T-cell (primary cell): ENCODE measurements around the gene TOP1. TPM values are rescaled to one million over a fixed set of nuclear protein-coding genes. Genes with fewer than 3 reads are reported as not detected.

ENCODE experiments used
- ATAC-seq, 4 experiments: fragments of 200-7000 bp in 3 of 4; fragments of 150-1000 bp in 1 of 4; cut with Tn5 transposase; replicated peaks in 1 of 4; 1 replicate in 3 of 4; 2 replicates in 1 of 4; pipeline ENCODE4 v1.10.0; 2021; ENCODE audit warnings: moderate library complexity in 3 of 4, mild to moderate bottlenecking in 2 of 4, moderate number of reproducible peaks in 1 of 4
- CTCF ChIA-PET, 2 donors: fragments of 300-600 bp; sonication (Branson Sonifier 250); formaldehyde crosslinking; loops; one replicate each; lab custom pipeline; 2022; ENCODE audit warnings: antibody characterized with exemption in 2 of 2; lab: Charles Lee
- POLR2A ChIA-PET, 2 donors: fragments of 300-600 bp; sonication (Branson Sonifier 250); formaldehyde crosslinking; loops; one replicate each; lab custom pipeline; 2022; ENCODE audit warnings: antibody characterized with exemption in 2 of 2; lab: Charles Lee
- DNase-seq, 35 experiments: peaks; one replicate each; pipeline versions ENCODE4 v3.0.0 to v3.0.0-alpha.2; 2013 to 2023
- H3K27ac ChIP-seq: one replicate; pipeline ENCODE4 v1.5.1; 2013; ENCODE audit warnings: low read length
- H3K27me3 ChIP-seq, 2 experiments: replicated peaks in 1 of 2; 1 replicate in 1 of 2; 2 replicates in 1 of 2; pipeline versions ENCODE4 v1.6.1 to v1.7.0; 2013; ENCODE audit warnings: low read length in 1 of 2, mixed read lengths in 1 of 2; ENCODE audit not compliant: control insufficient read depth in 2 of 2, insufficient read depth in 2 of 2; ENCODE audit errors: extremely low read depth in 1 of 2
- H3K36me3 ChIP-seq, 2 donors: 1 replicate in 1 of 2; 2 replicates in 1 of 2; pipeline versions ENCODE4 v1.6.1 to v1.7.0; 2013; ENCODE audit warnings: low read length in 1 of 2; ENCODE audit not compliant: control insufficient read depth in 2 of 2, insufficient read depth in 1 of 2; ENCODE audit errors: extremely low read depth in 1 of 2
- H3K4me1 ChIP-seq, 2 experiments: 1 replicate in 1 of 2; 2 replicates in 1 of 2; pipeline versions ENCODE4 v1.6.1 to v1.7.0; 2013; ENCODE audit warnings: low read length in 2 of 2, mixed read lengths in 1 of 2; ENCODE audit not compliant: insufficient read depth in 2 of 2, control insufficient read depth in 1 of 2; ENCODE audit errors: extremely low read depth in 1 of 2
- H3K4me3 ChIP-seq, 2 donors: 1 replicate in 1 of 2; 2 replicates in 1 of 2; pipeline versions ENCODE4 v1.5.1 to v1.7.0; 2013; ENCODE audit warnings: mild to moderate bottlenecking in 2 of 2, low read length in 1 of 2, moderate library complexity in 1 of 2; ENCODE audit not compliant: control insufficient read depth in 1 of 2; ENCODE audit errors: extremely low read depth in 1 of 2
- H3K9me3 ChIP-seq: 2 replicates; pipeline ENCODE4 v1.7.0; 2013
- H3K27ac Mint-ChIP-seq, 2 donors: one replicate each; pipeline ENCODE4 v1.8.0; 2020 to 2021; ENCODE audit warnings: mild to moderate bottlenecking in 2 of 2, mixed read lengths in 2 of 2
- H3K27me3 Mint-ChIP-seq, 2 donors: one replicate each; pipeline ENCODE4 v1.8.0; 2021 to 2022; ENCODE audit warnings: mixed read lengths in 2 of 2
- H3K36me3 Mint-ChIP-seq: one replicate; pipeline ENCODE4 v1.8.0; 2021; ENCODE audit warnings: mixed read lengths
- H3K4me1 Mint-ChIP-seq, 3 donors: one replicate each; pipeline ENCODE4 v1.8.0; 2020 to 2022; ENCODE audit warnings: mixed read lengths in 3 of 3, mild to moderate bottlenecking in 1 of 3
- H3K4me3 Mint-ChIP-seq, 3 donors: one replicate each; pipeline ENCODE4 v1.8.0; 2020 to 2022; ENCODE audit warnings: mild to moderate bottlenecking in 3 of 3, mixed read lengths in 3 of 3, moderate library complexity in 3 of 3
- H3K9me3 Mint-ChIP-seq, 3 donors: one replicate each; pipeline ENCODE4 v1.8.0; 2020 to 2022; ENCODE audit warnings: mixed read lengths in 3 of 3
- WGBS: methylation state at CpG from one replicate; pipeline ENCODE4 v1.1.5; 2013; ENCODE audit warnings: missing lambda C conversion rate; ENCODE audit not compliant: insufficient coverage; 5-methylcytosine and 5-hydroxymethylcytosine counted together
- total RNA-seq, 35 experiments: library from RNA in 6 of 35; stranded (reverse) in 6 of 35; fragments of 120-200 nt in 1 of 35; gene quantifications; one replicate each; pipeline versions ENCODE4 v1.2.1 to v1.2.4 and lab custom pipeline; 2013 to 2026

The TOP1 gene
- total RNA-seq, 5 donors from 2014 or later (not counting 1 experiment from before 2014, with no cell fraction given), result 30.2 to 41.2 (median 38.1) TPM

- no peak overlapping the region for H3K27ac ChIP-seq
- peaks cover 13 to 16% of the 10 kb centered on the region in 2 experiments for H3K4me1 ChIP-seq
- DNase-seq (no peak), ATAC-seq (no peak)
- Mint-ChIP-seq H3K4me1 (peaks cover 21 to 26% (median 24%) of the 10 kb centered on the region in 3 donors), H3K27me3 (no peaks in the 10 kb centered on the region), H3K4me3 (no peak overlapping the region), H3K27ac (no peak overlapping the region), H3K9me3 (no peaks in the 10 kb centered on the region), H3K36me3 (no peaks in the 10 kb centered on the region)
- no peak overlapping the region for H3K4me3 ChIP-seq
- ChIA-PET POLR2A (interaction anchor here in 1 of 2 donors (0.5 kb wide), 1 partner anchor 623 kb away, joined by 4 read pairs; no protein-coding TSS in a partner anchor), CTCF (interaction anchor here (0.6 to 5.0 kb wide), 9 partner anchors 11 to 143 kb away, joined by 3 to 89 read pairs (median 5); no protein-coding TSS in a partner anchor)
- peaks cover 0 to 2% of the 10 kb centered on the region in 2 experiments for H3K27me3 ChIP-seq
- H3K36me3 ChIP-seq, result no peaks in the 10 kb centered on the region
- 100% methylated on average over 1 of the region's 2 CpGs for WGBS
- no peaks in the 10 kb centered on the region for H3K9me3 ChIP-seq
Observed at GRCh38 chr20:40992349-40993113, 36.1 kb upstream of the TOP1 start.

GRCh38 chr20:40993794-40994540 lies 34.7 kb upstream of the TOP1 start:
- Histone ChIP-seq H3K4me1 (peaks cover 13 to 16% of the 10 kb centered on the region in 2 experiments), H3K9me3 (no peaks in the 10 kb centered on the region), H3K27me3 (peaks cover 0 to 1% of the 10 kb centered on the region in 2 experiments), H3K4me3 (no peak overlapping the region), H3K36me3 (no peaks in the 10 kb centered on the region), H3K27ac (no peak overlapping the region)
- ATAC-seq (no peak), DNase-seq (no peak)
- ChIA-PET CTCF (interaction anchor here in 1 of 2 donors (0.9 to 1.1 kb wide), 2 partner anchors 18 to 101 kb away, joined by 3 read pairs; no protein-coding TSS in a partner anchor), POLR2A (no interaction called here)
- H3K9me3 Mint-ChIP-seq, result no peaks in the 10 kb centered on the region
- no peaks in the 10 kb centered on the region for H3K36me3 Mint-ChIP-seq
- WGBS, result 75% methylated on average over 1 of the region's 5 CpGs
- no peak overlapping the region for H3K4me3 Mint-ChIP-seq
- H3K4me1 Mint-ChIP-seq, result peaks cover 21 to 26% (median 22%) of the 10 kb centered on the region in 3 donors
- H3K27me3 Mint-ChIP-seq, result no peaks in the 10 kb centered on the region
- H3K27ac Mint-ChIP-seq, result no peak overlapping the region

- Histone ChIP-seq H3K4me1 (peaks cover 4 to 5% of the 10 kb centered on the region in 2 experiments), H3K36me3 (no peaks in the 10 kb centered on the region), H3K4me3 (no peak overlapping the region), H3K27ac (no peak overlapping the region), H3K9me3 (no peaks in the 10 kb centered on the region), H3K27me3 (no peaks in the 10 kb centered on the region)
- no CpG with 5 or more reads among the region's 1 CpG for WGBS
- Mint-ChIP-seq H3K4me3 (no peak overlapping the region), H3K9me3 (no peaks in the 10 kb centered on the region), H3K4me1 (peaks cover 10 to 11% (median 10%) of the 10 kb centered on the region in 3 donors), H3K27me3 (no peaks in the 10 kb centered on the region), H3K36me3 (no peaks in the 10 kb centered on the region), H3K27ac (no peak overlapping the region)
- ChIA-PET POLR2A (no interaction called here), CTCF (no interaction called here)
- DNase-seq (no peak), ATAC-seq (no peak)
Observed at GRCh38 chr20:40996326-40996725, 32.3 kb upstream of the TOP1 start.

- no peak overlapping the region for H3K4me3 Mint-ChIP-seq
- H3K9me3 Mint-ChIP-seq, result no peaks in the 10 kb centered on the region
- Histone ChIP-seq H3K27me3 (no peaks in the 10 kb centered on the region), H3K4me1 (no peaks in the 10 kb centered on the region), H3K9me3 (no peaks in the 10 kb centered on the region), H3K4me3 (no peak overlapping the region), H3K36me3 (no peaks in the 10 kb centered on the region), H3K27ac (no peak overlapping the region)
- H3K27ac Mint-ChIP-seq, result no peak overlapping the region
- no peak for ATAC-seq
- WGBS, result 95% methylated on average over 5 of the region's 6 CpGs
- no peak for DNase-seq
- peaks cover 2 to 4% (median 3%) of the 10 kb centered on the region in 3 donors for H3K4me1 Mint-ChIP-seq
- no peaks in the 10 kb centered on the region for H3K27me3 Mint-ChIP-seq
- CTCF ChIA-PET, result no interaction called here
- POLR2A ChIA-PET, result no interaction called here
- no peaks in the 10 kb centered on the region for H3K36me3 Mint-ChIP-seq
Observed at GRCh38 chr20:40997116-40997515, 31.5 kb upstream of the TOP1 start.

- H3K4me1 Mint-ChIP-seq, result peaks cover 4 to 18% (median 11%) of the 10 kb centered on the region in 3 donors
- no peaks in the 10 kb centered on the region for H3K27me3 Mint-ChIP-seq
- DNase-seq (no peak), ATAC-seq (no peak)
- POLR2A ChIA-PET, result no interaction called here
- H3K9me3 Mint-ChIP-seq, result no peaks in the 10 kb centered on the region
- Histone ChIP-seq H3K27me3 (no peaks in the 10 kb centered on the region), H3K36me3 (no peaks in the 10 kb centered on the region), H3K4me3 (no peak overlapping the region), H3K27ac (no peak overlapping the region), H3K9me3 (no peaks in the 10 kb centered on the region), H3K4me1 (peaks cover 0 to 19% of the 10 kb centered on the region in 2 experiments)
- CTCF ChIA-PET, result no interaction called here
- H3K27ac Mint-ChIP-seq, result peak overlapping the region in 1 of 2 donors; percentile 16
- H3K36me3 Mint-ChIP-seq, result no peaks in the 10 kb centered on the region
- H3K4me3 Mint-ChIP-seq, result no peak overlapping the region
- no CpG with 5 or more reads among the region's 4 CpGs for WGBS
Observed at GRCh38 chr20:40999841-41000240, 28.8 kb upstream of the TOP1 start.

- DNase-seq (no peak), ATAC-seq (no peak)
- Histone ChIP-seq H3K27me3 (no peaks in the 10 kb centered on the region), H3K27ac (no peak overlapping the region), H3K9me3 (no peaks in the 10 kb centered on the region), H3K4me3 (no peak overlapping the region), H3K4me1 (peaks cover 0 to 19% of the 10 kb centered on the region in 2 experiments), H3K36me3 (no peaks in the 10 kb centered on the region)
- no peaks in the 10 kb centered on the region for H3K36me3 Mint-ChIP-seq
- WGBS, result no CpG with 5 or more reads among the region's 2 CpGs
- no peak overlapping the region for H3K4me3 Mint-ChIP-seq
- POLR2A ChIA-PET, result no interaction called here
- peaks cover 4 to 21% (median 11%) of the 10 kb centered on the region in 3 donors for H3K4me1 Mint-ChIP-seq
- no peaks in the 10 kb centered on the region for H3K9me3 Mint-ChIP-seq
- no peak overlapping the region for H3K27ac Mint-ChIP-seq
- H3K27me3 Mint-ChIP-seq, result no peaks in the 10 kb centered on the region
- CTCF ChIA-PET, result no interaction called here
Observed at GRCh38 chr20:41000628-41001027, 28.0 kb upstream of the TOP1 start.
